Neural progenitor cell (in vitro differentiated cells): ENCODE measurements around the gene ARID5A.

ENCODE experiments used
- CTCF ChIP-seq: fragments of 200-600 bp; sonication (generic); IDR thresholded peaks from 2 replicates; pipeline ENCODE4 v1.5.1; 2017; ENCODE audit warnings: antibody characterized with exemption, mild to moderate bottlenecking
- EZH2 ChIP-seq: fragments of 200-600 bp; sonication (generic); IDR thresholded peaks from 2 replicates; pipeline ENCODE4 v1.6.1; 2017; ENCODE audit warnings: antibody characterized with exemption, mild to moderate bottlenecking, moderate library complexity

DNA sequence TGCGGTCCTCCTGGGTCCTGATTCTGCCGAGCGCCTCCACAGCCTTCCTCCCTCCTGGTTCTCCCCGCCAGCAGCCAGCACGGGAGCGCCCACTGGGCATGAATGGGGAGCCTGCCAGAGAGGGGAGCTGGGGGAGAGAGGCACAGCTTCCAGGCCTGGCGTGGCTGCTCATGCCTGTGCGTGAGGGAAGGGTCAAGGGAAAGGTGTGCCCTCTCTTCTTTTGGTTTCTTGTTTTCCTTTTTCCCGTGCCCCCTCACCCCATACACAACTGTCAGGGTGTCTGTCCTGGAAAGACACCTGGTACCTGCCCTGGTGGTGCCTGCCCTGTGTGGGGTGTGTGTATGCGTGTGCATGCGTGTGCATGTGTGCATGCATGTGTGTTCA lies 26.7 kb upstream of the ARID5A start:
- TF ChIP-seq CTCF (no peak), EZH2 (no peak)
